Endothelial cell of umbilical vein (primary cell): ENCODE measurements around the gene PAPLN.

ENCODE experiments used
- EZH2 ChIP-seq: IDR thresholded peaks from 2 replicates; pipeline ENCODE4 v1.6.1; 2012; ENCODE audit warnings: borderline replicate concordance, low read depth, mild to moderate bottlenecking, moderate library complexity, low read length, inconsistent platforms; ENCODE audit not compliant: severe bottlenecking
- FOS ChIP-seq: IDR thresholded peaks from 2 replicates; pipeline ENCODE4 v1.6.1; 2011; ENCODE audit warnings: mild to moderate bottlenecking, low read length, moderate library complexity, borderline replicate concordance; ENCODE audit not compliant: insufficient read depth
- JUN ChIP-seq: IDR thresholded peaks from 2 replicates; pipeline ENCODE4 v1.6.1; 2011; ENCODE audit warnings: borderline replicate concordance, low read depth; ENCODE audit not compliant: insufficient read length, insufficient read depth
- MYC ChIP-seq: IDR thresholded peaks from one replicate; pipeline ENCODE4 v1.6.1; 2011; ENCODE audit warnings: mild to moderate bottlenecking, low read depth, low read length
- POLR2A ChIP-seq: IDR thresholded peaks from 2 replicates; pipeline ENCODE4 v1.6.1; 2012; ENCODE audit warnings: low read depth, mild to moderate bottlenecking, control low read depth, low read length
- POLR2AphosphoS5 ChIP-seq: IDR thresholded peaks from 2 replicates; pipeline ENCODE4 v1.6.1; 2012; ENCODE audit warnings: low read depth, mild to moderate bottlenecking, control low read depth, low read length, moderate library complexity; ENCODE audit not compliant: insufficient read depth
- TF ChIP-seq, protein P1 (sequence below), 2 donors: IDR thresholded peaks; 1 replicate in 1 of 2; 2 replicates in 1 of 2; pipeline ENCODE4 v1.5.1; 2011; ENCODE audit warnings: low read length in 2 of 2, mild to moderate bottlenecking in 2 of 2, moderate library complexity in 2 of 2, control low read depth in 1 of 2, inconsistent platforms in 1 of 2, low read depth in 1 of 2; ENCODE audit not compliant: insufficient read depth in 1 of 2; ENCODE audit errors: extremely low read depth in 1 of 2

DNA sequence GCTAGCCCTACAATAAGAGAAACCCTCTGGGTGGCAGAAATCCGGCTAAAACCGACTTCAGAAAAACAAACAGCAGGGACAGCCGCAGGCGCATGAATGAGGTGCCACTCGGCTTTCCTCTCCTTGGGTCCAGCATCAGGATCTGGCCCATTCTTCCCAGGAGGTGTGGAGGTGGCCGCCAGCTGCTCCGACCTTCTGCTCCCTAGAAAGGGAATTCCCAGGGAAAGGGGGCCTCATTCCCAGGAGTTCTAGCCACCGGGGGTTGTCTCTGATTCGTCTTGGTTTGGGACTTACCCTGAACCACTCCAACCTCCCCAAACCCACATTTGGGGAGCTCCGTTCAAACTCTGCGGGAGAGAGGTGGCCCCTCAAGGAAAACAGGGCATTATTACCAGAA is 13.0 kb downstream of the PAPLN start:
- TF ChIP-seq, protein P1, sequence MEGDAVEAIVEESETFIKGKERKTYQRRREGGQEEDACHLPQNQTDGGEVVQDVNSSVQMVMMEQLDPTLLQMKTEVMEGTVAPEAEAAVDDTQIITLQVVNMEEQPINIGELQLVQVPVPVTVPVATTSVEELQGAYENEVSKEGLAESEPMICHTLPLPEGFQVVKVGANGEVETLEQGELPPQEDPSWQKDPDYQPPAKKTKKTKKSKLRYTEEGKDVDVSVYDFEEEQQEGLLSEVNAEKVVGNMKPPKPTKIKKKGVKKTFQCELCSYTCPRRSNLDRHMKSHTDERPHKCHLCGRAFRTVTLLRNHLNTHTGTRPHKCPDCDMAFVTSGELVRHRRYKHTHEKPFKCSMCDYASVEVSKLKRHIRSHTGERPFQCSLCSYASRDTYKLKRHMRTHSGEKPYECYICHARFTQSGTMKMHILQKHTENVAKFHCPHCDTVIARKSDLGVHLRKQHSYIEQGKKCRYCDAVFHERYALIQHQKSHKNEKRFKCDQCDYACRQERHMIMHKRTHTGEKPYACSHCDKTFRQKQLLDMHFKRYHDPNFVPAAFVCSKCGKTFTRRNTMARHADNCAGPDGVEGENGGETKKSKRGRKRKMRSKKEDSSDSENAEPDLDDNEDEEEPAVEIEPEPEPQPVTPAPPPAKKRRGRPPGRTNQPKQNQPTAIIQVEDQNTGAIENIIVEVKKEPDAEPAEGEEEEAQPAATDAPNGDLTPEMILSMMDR (IDR thresholded peaks at IDR 0.05; ENCODE audit: extremely low read depth in 1 of 2, insufficient read depth in 1 of 2, low read depth in 1 of 2, low read length in 2 of 2): no peak
- TF ChIP-seq POLR2AphosphoS5 (no peak), MYC (no peak), JUN (no peak), EZH2 (no peak), POLR2A (no peak), FOS (no peak)
